Measurements from ENCODE around the gene WDR26.
"Not testable (repeated sequence)": the region's sequence is repeated elsewhere in the genome, so short reads cannot be mapped to it uniquely, and the experiment has no call there.

Gene WDR26

GRCh38 chr1:224392411-224393249, 42.0 kb downstream of the WDR26 start:
- DNase-seq, result no peak

GRCh38 chr1:224390517-224390916, 44.1 kb downstream of the WDR26 start:
- no peak for DNase-seq

DNA sequence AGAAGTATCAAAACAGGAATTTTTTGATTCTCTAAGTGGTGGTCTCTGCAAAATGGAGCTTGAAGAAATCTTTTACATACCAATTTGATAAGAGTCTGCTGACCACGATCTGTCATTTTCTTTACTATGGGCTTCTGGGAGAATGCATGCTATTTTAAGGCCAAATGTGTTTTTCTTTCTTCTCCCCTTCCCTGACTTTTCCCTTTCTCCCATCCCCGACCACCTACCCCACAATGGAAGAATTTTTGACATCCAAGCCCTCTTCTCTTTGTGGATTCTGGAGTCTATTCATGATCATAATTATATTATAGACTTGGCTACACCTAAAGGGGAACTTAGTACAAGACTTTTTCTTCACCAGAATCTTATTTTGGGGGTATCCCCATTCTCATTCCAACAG, 46.7 kb downstream of the WDR26 start:
- no peak for DNase-seq

GRCh38 chr1:224387302-224387912, 47.2 kb downstream of the WDR26 start:
- DNase-seq, result no peak

DNA sequence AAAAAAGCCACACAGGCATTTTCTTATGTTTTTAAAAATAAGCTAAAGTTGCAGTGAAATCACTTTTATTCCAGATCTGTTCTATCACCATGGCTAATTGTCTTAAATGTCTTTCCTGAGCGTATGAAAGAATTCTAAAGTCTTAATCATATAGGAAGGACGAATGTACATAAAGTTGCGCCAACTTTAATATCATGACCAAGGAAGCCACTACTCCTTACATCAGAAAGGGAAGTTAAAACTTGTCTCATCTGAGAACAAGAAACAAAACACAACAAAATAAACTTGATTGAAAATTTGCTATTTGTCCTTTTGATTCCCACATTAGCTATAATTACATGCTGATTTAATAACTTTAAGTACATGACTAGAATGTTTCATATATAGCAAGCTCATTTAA, 51.4 kb downstream of the WDR26 start:
- no peak for DNase-seq

DNA sequence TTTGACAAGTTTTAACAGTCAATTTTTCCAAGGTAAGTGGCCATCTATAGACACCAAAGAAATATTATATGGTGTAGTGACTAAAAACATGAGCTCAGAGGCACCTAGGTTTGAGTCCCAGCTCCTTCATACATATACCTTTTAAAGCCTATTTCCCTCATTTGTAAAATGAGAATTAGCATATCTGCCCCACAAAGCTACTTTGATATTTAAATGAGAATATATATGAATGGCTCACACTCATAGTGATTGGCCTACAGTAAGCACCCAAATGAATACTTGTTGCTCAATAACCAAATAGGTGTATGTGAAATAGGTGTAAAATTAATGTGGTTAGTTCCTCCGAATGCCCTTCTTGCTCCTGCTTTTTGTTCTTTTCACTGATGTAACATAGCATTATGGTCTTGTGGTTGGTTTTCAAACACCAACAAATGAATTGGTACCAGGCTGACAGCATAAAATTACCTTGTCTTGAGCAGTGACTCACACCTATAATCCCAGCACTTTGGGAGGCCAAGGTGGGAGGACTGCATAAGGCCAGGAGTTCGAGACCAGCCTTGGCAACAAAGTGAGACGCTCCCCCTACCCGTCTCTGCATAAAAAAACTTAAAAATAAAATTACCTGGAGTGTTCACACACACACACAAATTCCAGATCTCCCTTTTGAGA, 52.6 kb downstream of the WDR26 start:
- DNase-seq, result peak; percentile 38

DNA sequence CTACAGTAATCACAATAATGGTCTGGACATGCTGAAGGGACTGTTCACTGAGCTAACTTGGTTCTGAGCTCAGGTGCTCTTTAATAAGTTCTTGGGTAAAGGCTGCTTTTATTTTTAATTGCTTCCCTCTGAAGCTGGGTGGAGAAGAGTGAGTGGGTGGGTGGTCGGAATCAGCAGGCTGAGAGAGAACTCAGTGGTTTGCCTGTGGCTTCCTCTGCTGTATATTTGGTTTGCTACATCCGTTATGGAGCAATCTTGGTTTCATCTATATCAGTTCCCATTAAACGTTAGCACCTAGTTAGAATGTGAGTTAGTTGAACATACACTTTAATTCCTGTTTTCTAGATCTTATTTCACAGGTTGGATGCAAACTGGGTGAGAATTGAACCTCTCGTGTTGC, 54.6 kb downstream of the WDR26 start:
- DNase-seq, result peak; percentile 81

DNA sequence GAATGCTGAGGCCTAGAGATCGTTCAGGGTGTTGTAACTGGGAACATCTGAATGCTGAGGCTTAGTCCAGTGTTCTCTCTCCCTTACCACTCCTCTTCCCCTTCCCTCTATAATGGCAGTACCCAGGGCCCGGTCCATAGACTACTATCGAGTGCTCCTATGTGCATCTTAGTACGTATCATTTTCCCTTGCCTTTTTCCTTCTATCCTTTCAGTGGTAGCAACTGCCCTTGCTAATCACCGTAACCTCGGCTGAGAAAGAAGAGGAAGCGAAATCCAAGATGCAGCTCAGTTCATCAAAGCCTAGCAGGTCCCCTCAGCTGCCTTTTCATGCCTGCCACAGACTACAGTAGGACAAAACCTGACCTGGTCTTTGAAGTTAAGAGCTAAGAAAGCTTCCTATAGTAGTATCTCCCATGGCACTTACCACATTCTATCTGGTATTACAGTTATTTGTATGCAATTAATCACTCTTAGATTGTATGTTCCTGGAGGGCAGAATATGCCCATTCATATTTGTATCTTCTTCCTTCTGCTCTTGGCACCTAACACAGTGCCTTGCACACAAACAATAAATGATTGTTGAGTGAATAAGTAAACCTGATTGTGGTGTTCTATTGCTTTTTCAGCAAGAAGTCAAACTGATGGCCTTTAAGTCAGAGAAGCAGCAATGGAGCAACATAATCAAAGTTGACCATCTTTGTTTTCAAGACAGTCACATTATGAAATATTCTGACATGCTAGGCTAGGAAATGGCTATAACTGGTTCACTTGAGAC, 55.6 kb downstream of the WDR26 start:
- DNase-seq, result no peak

DNA sequence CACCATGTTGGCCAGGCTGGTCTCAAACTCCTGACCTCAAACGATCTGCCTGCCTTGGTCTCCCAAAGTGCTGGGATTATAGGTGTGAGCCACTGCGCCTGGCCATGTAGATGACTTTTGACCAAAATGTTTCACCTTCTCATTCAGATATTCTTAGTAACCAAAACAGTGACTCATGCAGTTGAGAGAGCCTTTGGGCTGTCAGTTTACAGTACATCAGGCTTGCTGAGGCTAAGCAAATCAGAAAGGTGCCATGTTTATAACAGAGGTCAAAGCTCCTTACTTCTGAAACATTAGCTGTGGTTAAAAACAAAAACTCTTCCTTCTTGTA, 57.0 kb downstream of the WDR26 start:
- DNase-seq, result peak; percentile 81

DNA sequence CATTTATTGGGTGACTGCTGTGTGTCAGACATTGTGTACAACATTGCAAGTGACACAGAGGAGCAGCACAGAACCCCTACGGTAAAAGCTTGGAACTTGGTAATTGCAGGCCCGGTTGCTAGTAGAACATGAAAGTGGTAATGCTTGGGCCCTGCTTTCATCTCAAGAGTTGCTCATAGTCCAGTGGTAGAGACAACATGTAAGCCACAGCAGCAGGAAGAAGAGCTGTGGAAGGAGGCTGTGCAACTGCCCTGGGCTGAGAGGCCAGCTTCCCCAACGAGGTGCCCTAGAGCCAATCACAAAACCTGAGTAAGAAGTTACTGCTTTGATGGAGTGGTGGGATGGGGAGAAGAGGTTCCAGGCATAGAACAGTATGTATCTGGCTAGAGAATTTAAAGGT, 59.5 kb downstream of the WDR26 start:
- peak; percentile 30 for DNase-seq

DNA sequence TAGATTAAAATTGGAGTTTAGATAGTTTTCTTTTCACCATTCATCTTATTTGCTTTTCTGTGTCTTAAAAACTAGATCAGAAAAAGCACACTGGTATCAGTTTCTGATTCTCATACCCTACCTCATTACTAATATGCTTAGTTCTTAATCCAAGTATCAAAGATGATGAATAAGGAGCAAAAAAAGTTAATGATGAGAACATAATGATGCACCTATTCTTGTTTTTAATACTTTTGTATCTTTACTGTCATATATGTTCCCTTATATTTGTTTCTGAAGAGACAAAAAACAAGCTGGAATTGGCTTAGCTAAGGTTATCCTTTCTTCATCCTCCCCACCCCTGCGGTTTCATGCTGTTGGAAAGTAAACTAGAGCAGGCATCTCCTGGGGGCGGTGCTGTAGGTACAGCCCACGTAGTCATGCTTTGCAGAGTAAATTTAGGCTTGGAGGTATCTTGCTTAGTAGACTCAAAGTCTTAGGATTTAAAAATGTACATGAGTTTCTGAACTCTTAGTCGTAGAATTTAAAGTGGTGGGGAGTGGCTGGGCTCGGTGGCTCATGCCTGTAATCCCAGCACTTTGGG, 61.5 kb downstream of the WDR26 start:
- DNase-seq, result no peak

DNA sequence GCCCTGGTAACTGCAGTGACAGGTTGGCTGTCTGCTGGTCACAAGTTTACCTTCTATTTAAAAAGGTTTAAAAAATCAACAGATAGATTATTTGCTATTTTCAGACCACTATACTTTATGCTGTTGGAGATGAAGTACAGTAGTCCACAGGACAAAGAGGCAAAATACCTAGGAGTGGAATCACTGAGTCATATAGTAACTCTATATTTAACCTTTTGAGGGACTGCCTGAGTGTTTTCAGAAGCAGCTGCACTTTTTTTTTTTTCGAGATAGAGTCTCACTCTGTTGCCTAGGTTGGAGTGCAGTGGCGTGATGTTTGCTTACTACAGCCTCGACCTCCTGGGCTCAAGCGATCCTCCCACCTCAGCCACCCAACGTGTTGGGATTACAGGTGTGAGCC, 66.2 kb downstream of the WDR26 start:
- DNase-seq, result peak; percentile 45

DNA sequence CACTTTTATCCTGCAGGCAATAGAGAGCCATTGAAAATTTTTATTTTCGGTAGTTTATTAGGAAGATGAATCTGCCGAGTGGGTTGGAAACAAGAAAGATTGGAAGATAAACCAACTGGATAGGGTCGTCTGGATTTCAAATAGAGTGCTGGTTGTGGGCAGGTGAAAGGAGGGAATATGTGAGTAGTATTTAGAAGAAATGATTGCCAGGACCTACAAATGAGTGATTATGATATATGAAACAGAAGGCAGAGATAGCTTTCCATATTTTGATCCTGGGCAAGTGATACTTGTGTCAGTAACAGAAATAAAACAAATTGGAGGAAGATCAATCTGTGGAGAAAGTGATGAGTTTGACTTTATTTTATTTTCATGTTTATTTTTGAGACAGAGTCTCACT, 75.4 kb downstream of the WDR26 start:
- DNase-seq, result no peak

GRCh38 chr1:224358237-224358636, 76.4 kb downstream of the WDR26 start:
- DNase-seq, result no peak

- no peak for DNase-seq
These were observed 76.9 kb downstream of the WDR26 start for GRCh38 chr1:224357626-224358124.

GRCh38 chr1:224356685-224357625, 77.6 kb downstream of the WDR26 start, which contains the start of gene CNIH4:
TSS of gene CNIH4 (plus strand) at chr1:224356879. CDS start at chr1:224356925, 46 bp downstream.
- DNase-seq, result peak; percentile 97

DNA sequence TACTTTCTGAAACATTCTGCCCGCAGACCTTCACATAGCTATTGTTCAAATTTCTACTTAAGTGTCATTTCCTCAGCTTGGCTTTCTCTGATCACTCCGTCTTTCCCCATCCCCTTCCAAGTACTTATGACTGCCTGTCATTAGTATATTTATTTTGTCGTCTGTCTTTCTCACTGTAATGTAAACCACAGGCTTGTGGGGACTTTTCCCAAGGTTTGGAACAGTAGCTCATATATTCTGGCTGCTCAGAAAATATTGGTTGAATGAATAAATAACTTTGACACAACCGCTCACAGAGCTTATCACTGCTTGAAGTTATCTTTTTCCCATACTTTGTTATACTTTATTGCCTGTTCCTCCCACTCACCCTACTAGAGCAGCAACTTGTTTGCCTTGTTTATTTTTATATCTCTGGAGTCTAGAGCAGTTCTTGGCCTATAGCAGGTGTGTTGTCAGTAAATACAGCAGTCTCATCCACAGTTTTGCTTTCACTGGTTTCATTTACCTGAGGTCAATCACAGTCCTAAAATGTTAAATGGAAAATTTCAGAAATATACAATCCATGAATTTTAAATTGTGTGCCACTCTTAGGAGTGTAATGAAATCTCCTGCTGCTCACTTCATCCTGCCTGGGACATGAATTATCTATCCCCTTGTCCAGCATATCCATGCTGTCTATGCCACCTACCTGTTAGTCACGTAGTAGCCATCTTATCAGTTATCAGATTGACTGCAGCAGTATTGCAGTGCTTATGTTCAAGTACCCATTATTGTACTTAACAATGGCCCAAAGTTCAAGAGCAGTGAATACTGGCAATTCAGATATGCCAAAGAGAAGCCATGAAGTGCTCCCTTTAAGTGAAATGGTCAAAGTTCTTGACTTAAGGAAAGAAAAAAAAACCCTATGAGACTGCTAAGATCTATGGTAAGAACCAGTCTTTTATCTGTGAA, 80.3 kb downstream of the WDR26 start:
- DNase-seq, result no peak

DNA sequence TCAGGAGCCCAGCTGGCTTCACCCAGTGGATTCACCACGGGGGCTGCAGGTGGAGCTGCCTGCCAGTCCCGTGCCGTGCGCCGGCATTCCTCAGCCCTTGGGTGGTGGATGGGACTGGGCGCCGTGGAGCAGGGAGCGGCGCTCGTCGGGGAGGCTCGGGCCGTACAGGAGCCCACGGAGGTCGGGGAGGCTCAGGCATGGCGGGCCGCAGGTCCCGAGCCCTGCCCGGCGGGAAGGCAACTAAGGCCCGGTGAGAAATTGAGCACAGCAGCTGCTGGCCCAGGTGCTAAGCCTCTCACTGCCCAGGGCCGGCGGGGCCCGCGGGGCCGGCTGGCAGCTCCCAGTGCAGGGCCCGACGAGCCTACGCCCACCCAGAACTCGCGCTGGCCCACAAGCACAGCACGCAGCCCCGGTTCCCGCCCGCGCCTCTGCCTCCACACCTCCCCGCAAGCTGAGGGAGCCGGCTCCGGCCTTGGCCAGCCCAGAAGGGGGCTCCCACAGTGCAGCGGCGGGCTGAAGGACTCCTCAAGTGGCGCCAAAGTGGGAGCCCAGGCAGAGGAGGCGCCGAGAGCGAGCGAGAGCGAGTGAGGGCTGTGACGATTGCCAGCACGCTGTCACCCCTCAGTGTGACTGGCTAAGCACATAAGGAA, 82.0 kb downstream of the WDR26 start:
- DNase-seq, result not testable (repeated sequence)

DNA sequence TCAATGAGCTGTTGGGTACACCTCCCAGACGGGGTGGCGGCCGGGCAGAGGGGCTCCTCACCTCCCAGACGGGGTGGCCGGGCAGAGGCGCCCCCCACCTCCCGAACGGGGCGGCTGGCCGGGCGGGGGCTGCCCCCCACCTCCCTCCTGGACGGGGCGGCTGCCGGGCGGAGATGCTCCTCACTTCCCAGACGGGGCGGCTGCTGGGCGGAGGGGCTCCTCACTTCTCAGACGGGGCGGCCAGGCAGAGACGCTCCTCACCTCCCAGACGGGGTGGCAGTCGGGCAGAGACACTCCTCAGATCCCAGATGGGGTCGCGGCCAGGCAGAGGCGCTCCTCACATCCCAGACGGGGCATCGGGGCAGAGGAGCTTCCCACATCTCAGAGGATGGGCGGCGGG, 84.9 kb downstream of the WDR26 start:
- DNase-seq, result not testable (repeated sequence)

GRCh38 chr1:224348137-224348536, 86.5 kb downstream of the WDR26 start:
- DNase-seq, result no peak
